Thoracic aorta (tissue), 2 donors: ENCODE results near the gene PAX8. TPM values are rescaled to one million over a fixed set of nuclear protein-coding genes. Genes with fewer than 3 reads are reported as not detected.

ENCODE experiments used
- ATAC-seq: fragments of 150-250 bp; one replicate; pipeline ENCODE4 v1.8.0; 2017; ENCODE audit warnings: low read depth; ENCODE audit not compliant: insufficient number of reproducible peaks, low FRiP score
- DNase-seq: peaks from one replicate; pipeline ENCODE4 v3.0.0-alpha.2; 2020; ENCODE audit warnings: low spot score
- H3K27ac ChIP-seq, 2 donors: fragments of 200-600 bp; sonication (generic); 1 replicate in 1 of 2; 2 replicates in 1 of 2; pipeline ENCODE4 v1.5.1; 2016; ENCODE audit warnings: mild to moderate bottlenecking in 2 of 2, moderate library complexity in 2 of 2
- H3K27me3 ChIP-seq: fragments of 200-600 bp; sonication (generic); replicated peaks from 2 replicates; pipeline ENCODE4 v1.6.0; 2016; ENCODE audit warnings: mild to moderate bottlenecking; ENCODE audit not compliant: insufficient read depth
- H3K36me3 ChIP-seq: fragments of 200-600 bp; sonication (generic); one replicate; pipeline ENCODE4 v1.5.1; 2016
- H3K4me1 ChIP-seq, 2 donors: fragments of 200-600 bp; sonication (generic); 1 replicate in 1 of 2; 2 replicates in 1 of 2; pipeline versions ENCODE4 v1.5.1 to v1.6.0; 2016; ENCODE audit warnings: low read depth in 2 of 2, mild to moderate bottlenecking in 1 of 2; ENCODE audit not compliant: control insufficient read depth in 1 of 2
- H3K4me3 ChIP-seq: fragments of 200-600 bp; sonication (generic); 2 replicates; pipeline ENCODE4 v1.5.1; 2016; ENCODE audit warnings: mild to moderate bottlenecking
- H3K9me3 ChIP-seq: fragments of 200-600 bp; sonication (generic); 2 replicates; pipeline ENCODE4 v1.5.1; 2016
- CTCF ChIP-seq: fragments of 200-600 bp; sonication (generic); IDR thresholded peaks from one replicate; pipeline ENCODE4 v1.5.1; 2019; ENCODE audit warnings: antibody characterized with exemption
- total RNA-seq, 2 donors: library from RNA; depleted of rRNA; stranded (reverse); fragments of >200 nt; gene quantifications; one replicate each; pipeline versions ENCODE4 v1.1.0 to v1.2.3, GENCODE V29; 2016

The PAX8 gene
- total RNA-seq, 2 donors from 2014 or later, result 2.4 to 10.3 TPM

GRCh38 chr2:113183264-113183663 lies 95.5 kb downstream of the PAX8 start:
- DNase-seq (no peak), ATAC-seq (no peak)
- no peak overlapping the region for H3K4me3 ChIP-seq
- H3K36me3 ChIP-seq, result no peaks in the 10 kb centered on the region
- H3K27ac ChIP-seq, result no peak overlapping the region
- no peaks in the 10 kb centered on the region for H3K4me1 ChIP-seq
- no peak for TF ChIP-seq CTCF
- H3K27me3 ChIP-seq, result no peaks in the 10 kb centered on the region
- H3K9me3 ChIP-seq, result no peaks in the 10 kb centered on the region

GRCh38 chr2:113182471-113183260 lies 96.1 kb downstream of the PAX8 start:
- no peaks in the 10 kb centered on the region for H3K4me1 ChIP-seq
- no peak overlapping the region for H3K27ac ChIP-seq
- H3K27me3 ChIP-seq, result no peaks in the 10 kb centered on the region
- no peak for DNase-seq
- no peaks in the 10 kb centered on the region for H3K36me3 ChIP-seq
- no peak for ATAC-seq
- H3K4me3 ChIP-seq, result no peak overlapping the region
- H3K9me3 ChIP-seq, result no peaks in the 10 kb centered on the region
- no peak for TF ChIP-seq CTCF

DNA sequence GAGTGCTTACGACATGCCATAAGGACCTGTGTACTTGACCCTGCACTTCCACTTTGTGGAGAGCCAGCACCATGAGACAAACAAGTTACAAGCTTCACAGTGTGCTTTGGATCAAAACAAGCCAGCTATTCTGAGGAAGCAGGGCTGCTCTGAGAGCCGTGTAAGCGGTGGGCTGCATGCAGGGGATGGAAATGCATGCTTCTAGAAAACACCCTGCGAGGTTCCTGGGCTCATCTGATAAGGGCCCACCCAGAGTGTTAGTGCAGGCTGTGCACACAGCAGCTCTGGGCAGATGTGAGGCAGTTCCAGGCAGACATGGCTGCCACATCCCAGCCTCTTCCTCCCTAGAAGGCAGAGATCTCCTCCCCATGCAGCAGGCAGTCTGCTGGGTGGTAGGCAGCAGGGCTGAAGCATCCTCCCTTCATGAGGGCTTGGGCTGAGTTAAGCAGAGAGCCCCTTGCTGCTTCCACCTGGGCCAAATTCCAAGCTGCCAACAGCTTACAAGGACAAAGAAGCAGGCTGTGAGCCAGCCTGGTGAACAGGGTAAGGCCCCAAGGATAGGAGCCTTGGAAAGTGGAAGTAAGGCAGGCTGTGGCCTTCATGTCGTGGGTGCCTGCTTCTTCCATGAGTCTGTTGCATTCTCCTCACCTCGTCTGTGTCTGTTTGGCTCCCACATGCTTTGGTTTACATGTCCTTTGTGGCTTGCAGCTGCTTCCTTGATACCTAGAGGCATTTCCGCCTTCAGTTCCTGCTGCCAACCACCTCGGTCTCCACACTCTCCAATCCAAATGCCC lies 97.3 kb downstream of the PAX8 start:
- no peaks in the 10 kb centered on the region for H3K36me3 ChIP-seq
- DNase-seq, result no peak
- TF ChIP-seq CTCF, result no peak
- no peak overlapping the region for H3K27ac ChIP-seq
- H3K27me3 ChIP-seq, result no peaks in the 10 kb centered on the region
- no peak overlapping the region for H3K4me3 ChIP-seq
- H3K4me1 ChIP-seq, result no peaks in the 10 kb centered on the region
- H3K9me3 ChIP-seq, result no peaks in the 10 kb centered on the region
- no peak for ATAC-seq

DNA sequence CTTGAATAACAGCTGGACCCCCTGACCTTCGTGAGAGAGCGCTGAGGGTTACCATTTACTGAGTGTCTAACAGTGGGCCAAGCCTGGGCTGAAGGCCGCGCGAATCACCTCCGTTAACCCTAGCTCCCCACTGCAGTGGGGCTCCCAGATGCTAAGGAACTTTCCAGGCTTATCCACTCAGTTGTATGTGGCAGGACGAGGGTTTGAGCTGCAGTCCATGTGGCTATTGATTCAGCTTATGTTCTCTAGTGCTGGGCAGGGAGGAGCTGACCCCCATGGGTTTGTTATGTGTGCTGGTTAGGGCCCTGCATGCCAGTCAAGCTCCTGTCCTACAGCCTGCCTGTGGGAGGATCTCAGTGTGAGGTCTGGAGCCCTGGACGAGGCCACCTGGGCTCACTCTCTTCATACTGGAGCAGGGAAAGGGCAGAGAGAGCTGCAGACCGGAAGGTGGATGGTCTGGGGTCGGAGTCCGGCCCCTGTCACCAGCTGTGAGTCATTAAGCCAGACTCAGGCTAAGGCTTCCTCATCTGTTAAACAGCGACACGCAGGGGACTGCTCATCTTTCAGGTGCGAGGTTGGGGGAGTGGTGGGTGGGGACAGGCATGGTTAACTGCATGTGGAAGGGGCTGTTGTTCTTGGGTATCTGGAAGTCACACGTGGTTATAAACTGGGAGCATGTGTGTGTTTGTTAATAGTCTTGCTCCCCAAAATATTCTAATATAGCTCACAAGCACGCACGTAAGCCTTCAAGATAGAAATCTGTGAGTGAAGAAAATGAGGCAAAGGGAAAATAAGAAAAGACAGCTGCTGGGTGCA lies 98.4 kb downstream of the PAX8 start:
- DNase-seq (no peak), ATAC-seq (no peak)
- H3K36me3 ChIP-seq, result no peaks in the 10 kb centered on the region
- no peak for TF ChIP-seq CTCF
- no peaks in the 10 kb centered on the region for H3K27me3 ChIP-seq
- H3K4me3 ChIP-seq, result no peak overlapping the region
- no peaks in the 10 kb centered on the region for H3K9me3 ChIP-seq
- no peak overlapping the region for H3K27ac ChIP-seq
- H3K4me1 ChIP-seq, result no peaks in the 10 kb centered on the region
